Heart left ventricle (tissue), 16 donors: ENCODE data around the gene ZNF442. TPM values are rescaled to one million over a fixed set of nuclear protein-coding genes. Genes with fewer than 3 reads are reported as not detected.
"Not testable (repeated sequence)": the region's sequence is repeated elsewhere in the genome, so short reads cannot be mapped to it uniquely, and the experiment has no call there.

Source experiments
- ATAC-seq, 4 donors: fragments of 200-7000 bp; cut with Tn5 transposase; one replicate each; pipeline ENCODE4 v1.9.1; 2020 to 2022; ENCODE audit warnings: moderate library complexity in 4 of 4, mild to moderate bottlenecking in 3 of 4, moderate number of reproducible peaks in 1 of 4
- DNase-seq, 5 donors: peaks; one replicate each; pipeline ENCODE4 v3.0.0-alpha.2; 2020
- H3K27ac ChIP-seq, 12 donors: fragments of 200-600 bp; sonication (generic) in 4 of 12; one replicate each; pipeline versions ENCODE4 v1.5.0 to v1.8.0; 2016 to 2022; ENCODE audit warnings: mild to moderate bottlenecking in 2 of 12
- H3K27me3 ChIP-seq, 9 donors: fragments of 200-600 bp; sonication (generic) in 2 of 9; one replicate each; pipeline versions ENCODE4 v1.5.1 to v1.8.0; 2016 to 2022; ENCODE audit warnings: mild to moderate bottlenecking in 3 of 9
- H3K36me3 ChIP-seq, 9 donors: fragments of 200-600 bp; sonication (generic) in 2 of 9; one replicate each; pipeline versions ENCODE4 v1.5.0 to v1.8.0; 2018 to 2022; ENCODE audit warnings: mild to moderate bottlenecking in 2 of 9
- H3K4me1 ChIP-seq, 12 donors: fragments of 200-600 bp; sonication (generic) in 4 of 12; one replicate each; pipeline versions ENCODE4 v1.5.0 to v1.8.0; 2016 to 2022; ENCODE audit warnings: mild to moderate bottlenecking in 3 of 12
- H3K4me3 ChIP-seq, 12 donors: fragments of 200-600 bp; sonication (generic) in 4 of 12; one replicate each; pipeline versions ENCODE4 v1.5.0 to v1.8.0; 2017 to 2022; ENCODE audit warnings: mild to moderate bottlenecking in 9 of 12, moderate library complexity in 4 of 12
- H3K9me3 ChIP-seq, 12 donors: fragments of 200-600 bp; sonication (generic) in 4 of 12; one replicate each; pipeline versions ENCODE4 v1.5.0 to v1.8.0; 2016 to 2022; ENCODE audit warnings: mild to moderate bottlenecking in 1 of 12
- CTCF ChIP-seq, 12 donors: fragments of 200-600 bp; sonication (generic) in 4 of 12; IDR thresholded peaks; one replicate each; pipeline versions ENCODE4 v1.5.0 to v1.8.0; 2018 to 2022; ENCODE audit warnings: antibody characterized with exemption in 12 of 12, mild to moderate bottlenecking in 5 of 12
- POLR2A ChIP-seq, 2 donors: fragments of 450-650 bp; IDR thresholded peaks; one replicate each; pipeline ENCODE4 v1.6.1; 2017; ENCODE audit warnings: antibody characterized with exemption in 2 of 2, mild to moderate bottlenecking in 2 of 2, moderate library complexity in 2 of 2
- WGBS, 4 donors: extraction: QIAGEN DNeasy Blood & Tissue Kit in 2 of 4; methylation state at CpG; one replicate each; pipeline versions ENCODE4 v1.1.5 to v1.1.7; 2013 to 2018; 5-methylcytosine and 5-hydroxymethylcytosine counted together
- intact Hi-C, 10 donors: fragments of 100-400 bp; cut with DNase I; formaldehyde crosslinking; loops; one replicate each; pipeline versions ENCODE4 v1.11.1 to v1.14.2; 2022
- long read RNA-seq, 3 donors: library from polyadenylated mRNA; unstranded; transcript quantifications; one replicate each; pipeline ENCODE4 v2.0.0, GENCODE V29; 2020 to 2021
- polyA plus RNA-seq, 2 donors: library from polyadenylated mRNA; stranded (reverse); fragments of 200-250 nt; gene quantifications; one replicate each; pipeline ENCODE4 v1.2.3, GENCODE V29; 2013
- total RNA-seq, 9 donors: library from RNA; depleted of rRNA in 2 of 9; stranded (reverse); fragments of >200 nt in 2 of 9; fragmentation: NEBNext Ultra II Directional in 3 of 9; extraction: Animal tissue kit (Norgen Biotek cat#: 25700) in 3 of 9; gene quantifications; one replicate each; pipeline versions ENCODE4 v1.1.0 to v1.2.4, GENCODE V29; 2016 to 2023
- donor health status: ischemic (EF 13 %, LVEDD 7.1; RV severe dilation, severe dysfunction).
- donor health status: healthy with polysubstance abuse.
- donor health status: DM: no; HTN: yes; CAD: no.
- donor health status: DM: no; HTN: no; CAD: no.
- donor health status: ischemic (EF 25% LVEDD 6.9; RV normal size, moderate dysfunction).
- donor health status: ischemic (EF 25% LVEDD 5.7; RV mildly dilated, moderate dysfunction).
- donor health status: healthy.
- donor health status: DM: yes; HTN: yes; CAD: no.
- donor health status: ischemic (EF 35%, LVEDD 5.7; RV mildly dilated, moderate dysfunction).
- donor health status: nonischemic (EF 11% LVEDD 7.7; RV severe dilation, severe dysfunction).
- donor health status: DM: yes; HTN: yes; CAD: no.
- donor health status: PGD.
- donor health status: ischemic (EF 29% LVEDD 5.4; RV normal size, mild dysfunction).
- donor health status: nonischemic (EF 23%, LVEDD 6.1; RV moderate dilation, normal function).

Gene ZNF442
- 1 to 10 TPM; 1.1 to 4.3 (median 3.6) TPM for total RNA-seq
- under 1 TPM; 0.80 to 0.91 TPM for polyA plus RNA-seq
- long read RNA-seq, donor 1: 0 reads
- long read RNA-seq, donor 2, partial matches to known transcripts: 0 of 5 reads
- long read RNA-seq, donor 2, other reads (novel, unspliced or antisense): 1 of 5 reads
- long read RNA-seq, donor 3: 0 reads

- TF ChIP-seq POLR2A (IDR thresholded peaks at IDR 0.05) (peak; percentile 9 to 93), CTCF (IDR thresholded peaks at IDR 0.05) (peak; percentile 22 to 83 (median 66))
- ATAC-seq: peak; percentile 99 to 100 (median 99)
- intact Hi-C loops: loop anchor here in 5 of 10 donors (1.0 to 10.0 kb wide), 7 partner anchors 32 to 171 kb away; partner anchors contain the start of genes ZNF563 (in 4 of the 5), ZNF44 (in 3 of the 5) and ZNF799 (in 2 of the 5)
- no peaks in the 10 kb centered on the region for H3K9me3 ChIP-seq
- WGBS, 4 donors: 1% methylated on average over 35 to 51 of the region's 51 CpGs
- H3K27ac ChIP-seq: peak within 1 kb of the TSS; percentile 77 to 97 (median 90)
- peak; percentile 94 to 99 (median 98) for DNase-seq
- peak within 1 kb of the TSS; percentile 66 to 99 (median 94) for H3K4me3 ChIP-seq
- no peaks in the 10 kb centered on the region for H3K36me3 ChIP-seq
- H3K4me1 ChIP-seq: peaks cover 0 to 19% (median 11%) of the 10 kb centered on the region in 12 donors
- H3K27me3 ChIP-seq: no peaks in the 10 kb centered on the region
Observed at GRCh38 chr19:12365236-12366162, at the start of gene ZNF442. Gene ZNF442 (minus strand): TSS chr19:12365683. CDS start chr19:12363631, 2,052 bp downstream.

- intact Hi-C loops: no loop called here
- DNase-seq (no peak), ATAC-seq (no peak)
- no peak for TF ChIP-seq CTCF (IDR thresholded peaks at IDR 0.05)
- TF ChIP-seq POLR2A (IDR thresholded peaks at IDR 0.05): no peak
- no peaks in the 10 kb centered on the region for H3K4me1 ChIP-seq
- H3K4me3 ChIP-seq: no peak overlapping the region
- H3K36me3 ChIP-seq: no peaks in the 10 kb centered on the region
- 95 to 98% (median 96%) methylated on average over 2 of the region's 2 CpGs for WGBS, 4 donors
- H3K27ac ChIP-seq: no peak overlapping the region
- no peaks in the 10 kb centered on the region for H3K27me3 ChIP-seq
- peaks cover 0 to 17% (median 0%) of the 10 kb centered on the region in 12 donors for H3K9me3 ChIP-seq
Observed at GRCh38 chr19:12411893-12412292, 46.4 kb upstream of the ZNF442 start.

- Histone ChIP-seq H3K36me3 (no peaks in the 10 kb centered on the region), H3K4me3 (peak within 1 kb of the TSS; percentile 67 to 94 (median 84)), H3K9me3 (no peaks in the 10 kb centered on the region), H3K27ac (peak within 1 kb of the TSS; percentile 19 to 93 (median 88)), H3K27me3 (no peaks in the 10 kb centered on the region), H3K4me1 (peaks cover 0 to 13% (median 5%) of the 10 kb centered on the region in 12 donors)
- 0% methylated on average over 21 to 71 of the region's 71 CpGs for WGBS, 4 donors
- ATAC-seq (peak; percentile 99 to 100 (median 100)), DNase-seq (peak; percentile 98 to 99 (median 98))
- intact Hi-C loops: loop anchor here in 5 of 10 donors (1.0 to 10.0 kb wide), 9 partner anchors 34 to 151 kb away; partner anchors contain the start of genes ZNF442 (in 2 of the 5), ZNF443 (in 2 of the 5), ZNF564 (in 2 of the 5) and ZNF563 (in 1 of the 5)
- TF ChIP-seq POLR2A (IDR thresholded peaks at IDR 0.05): peak in 1 of 2 donors; percentile 62
- peak in 4 of 12 donors; percentile 16 to 34 (median 30) for TF ChIP-seq CTCF (IDR thresholded peaks at IDR 0.05)
Observed at GRCh38 chr19:12400633-12401502, 35.4 kb upstream of the ZNF442 start, which contains the start of gene ZNF799. Gene ZNF799 (minus strand): TSS chr19:12401271. CDS start chr19:12401070, 201 bp downstream.

- intact Hi-C loops: loop anchor here in 5 of 10 donors (2.0 to 10.0 kb wide), 8 partner anchors 33 to 152 kb away; partner anchors contain the start of genes ZNF442 (in 2 of the 5), ZNF443 (in 2 of the 5), ZNF563 (in 1 of the 5) and ZNF564 (in 1 of the 5)
- Histone ChIP-seq H3K4me3 (peak overlapping the region; percentile 67 to 94 (median 84)), H3K4me1 (peaks cover 0 to 13% (median 5%) of the 10 kb centered on the region in 12 donors), H3K27ac (peak overlapping the region; percentile 19 to 93 (median 88))
- H3K27me3 ChIP-seq, H3K36me3 ChIP-seq, H3K9me3 ChIP-seq: not testable (repeated sequence)
- ATAC-seq (peak in 2 of 4 donors; percentile 1 to 28), DNase-seq (peak in 4 of 5 donors; percentile 9 to 33 (median 22))
- 3 to 7% (median 4%) methylated on average over 14 to 23 of the region's 23 CpGs for WGBS, 4 donors
Observed at GRCh38 chr19:12399901-12400632, 34.6 kb upstream of the ZNF442 start.

- peaks cover 0 to 33% (median 5%) of the 10 kb centered on the region in 12 donors for H3K9me3 ChIP-seq
- H3K4me1 ChIP-seq, H3K27me3 ChIP-seq, ATAC-seq, intact Hi-C loops, H3K27ac ChIP-seq, DNase-seq, H3K4me3 ChIP-seq: not testable (repeated sequence)
- WGBS, 4 donors: 92 to 98% (median 96%) methylated on average over 6 of the region's 6 CpGs
- peaks cover 2 to 56% (median 27%) of the 10 kb centered on the region in 9 donors for H3K36me3 ChIP-seq
Observed at GRCh38 chr19:12391148-12391547, 25.7 kb upstream of the ZNF442 start.

GRCh38 chr19:12386365-12386764, 20.9 kb upstream of the ZNF442 start:
- H3K27ac ChIP-seq, intact Hi-C loops, DNase-seq, H3K4me3 ChIP-seq, H3K4me1 ChIP-seq, ATAC-seq, H3K27me3 ChIP-seq: not testable (repeated sequence)
- 83 to 91% (median 88%) methylated on average over 2 of the region's 2 CpGs for WGBS, 4 donors
- H3K36me3 ChIP-seq: peaks cover 2 to 55% (median 26%) of the 10 kb centered on the region in 9 donors
- peaks cover 0 to 36% (median 4%) of the 10 kb centered on the region in 12 donors for H3K9me3 ChIP-seq
